ENCODE results near the gene FOXE3.

The FOXE3 gene

DNA sequence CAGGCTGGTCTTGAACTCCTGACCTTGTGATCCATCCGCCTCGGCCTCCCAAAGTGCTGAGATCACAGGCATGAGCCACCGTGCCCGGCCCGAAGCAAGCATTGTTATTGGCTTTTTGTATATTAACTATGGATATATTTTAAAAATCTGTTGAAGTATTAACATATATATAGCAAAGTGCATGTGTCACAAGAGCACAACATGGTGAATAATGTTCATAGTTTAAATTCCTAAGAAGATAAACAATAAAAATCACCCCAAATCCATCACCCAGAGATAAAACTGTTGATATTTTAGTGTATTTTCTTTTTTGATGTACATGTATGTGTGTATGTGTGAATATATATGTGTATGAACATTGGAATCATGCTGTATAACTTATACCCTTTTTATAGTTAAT is 9.1 kb upstream of the FOXE3 start:
- DNase-seq, result no peak

DNA sequence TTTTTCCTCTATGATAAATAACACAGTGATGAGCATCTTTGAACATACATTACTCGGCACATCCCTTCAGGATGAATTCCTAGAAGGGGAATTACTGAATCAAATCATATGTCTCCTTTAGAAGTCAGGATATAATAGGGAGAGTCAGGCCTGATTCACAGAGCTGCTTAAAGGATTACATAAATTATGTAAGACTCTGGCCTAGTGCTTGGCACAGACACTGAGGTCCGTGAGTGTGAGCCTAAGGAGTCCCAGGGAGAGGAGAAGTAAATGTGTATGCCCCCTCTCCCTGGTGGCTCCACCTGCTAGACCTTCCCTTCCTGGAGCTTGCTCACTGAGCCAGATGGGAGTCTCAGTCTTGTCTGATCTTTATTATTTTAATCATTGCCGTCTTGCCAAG is 8.6 kb upstream of the FOXE3 start:
- DNase-seq, result no peak

DNA sequence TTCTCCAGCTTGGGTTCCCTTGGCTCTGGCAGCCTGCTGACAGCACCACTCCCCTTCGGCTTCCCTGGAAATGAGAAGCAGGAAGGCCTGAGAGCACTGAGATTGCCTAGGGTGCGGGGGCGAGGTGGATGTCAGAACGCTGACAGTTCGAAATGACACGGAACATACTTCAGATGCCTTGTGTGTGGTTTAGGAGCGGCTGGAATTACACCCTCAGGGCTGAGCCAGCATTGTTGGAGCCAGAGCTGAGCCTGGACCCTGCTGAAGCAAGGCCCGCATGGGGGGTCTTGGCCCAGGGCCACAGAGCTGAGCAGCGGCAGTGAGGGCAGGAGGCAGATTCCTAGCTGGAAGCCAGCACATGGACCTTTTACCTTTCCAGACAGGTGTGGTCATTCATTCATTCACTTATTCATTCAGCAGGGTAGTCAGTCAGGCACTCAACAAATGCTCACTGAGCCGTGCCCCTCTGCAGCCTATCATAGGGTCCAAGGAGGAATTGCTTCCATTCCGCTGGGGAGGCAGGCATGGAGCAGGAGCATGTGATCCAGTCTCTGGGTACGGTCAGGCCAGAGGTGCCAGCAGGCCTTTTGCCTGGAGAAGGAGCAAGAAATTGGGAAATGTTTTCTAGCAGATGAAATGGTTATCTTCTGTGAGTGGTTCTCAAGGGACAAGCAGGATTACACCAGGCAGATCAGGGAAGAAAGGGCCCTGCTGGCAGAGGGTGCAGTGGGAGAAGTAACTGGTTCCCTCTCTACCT is 6.6 kb upstream of the FOXE3 start:
- peak; percentile 54 for DNase-seq

DNA sequence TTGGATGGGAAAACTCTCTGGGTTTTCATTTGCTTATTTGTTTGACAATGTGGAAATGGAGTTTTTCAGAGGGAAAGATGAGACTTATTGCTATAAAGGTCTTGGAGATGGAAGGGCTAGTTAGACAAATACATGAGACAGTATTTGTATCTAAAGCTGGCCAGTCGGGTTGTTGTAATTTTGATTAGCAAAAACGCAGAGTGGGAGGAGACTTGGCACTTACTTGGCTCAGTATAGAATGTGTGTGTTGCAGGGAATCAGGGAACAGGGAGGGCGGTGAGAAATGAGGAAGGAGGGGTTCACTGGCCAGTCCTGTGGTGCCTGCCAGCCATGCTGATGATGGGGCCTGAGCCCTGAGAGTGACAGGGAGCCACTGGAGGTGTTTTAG is 6.0 kb upstream of the FOXE3 start:
- DNase-seq, result no peak

DNA sequence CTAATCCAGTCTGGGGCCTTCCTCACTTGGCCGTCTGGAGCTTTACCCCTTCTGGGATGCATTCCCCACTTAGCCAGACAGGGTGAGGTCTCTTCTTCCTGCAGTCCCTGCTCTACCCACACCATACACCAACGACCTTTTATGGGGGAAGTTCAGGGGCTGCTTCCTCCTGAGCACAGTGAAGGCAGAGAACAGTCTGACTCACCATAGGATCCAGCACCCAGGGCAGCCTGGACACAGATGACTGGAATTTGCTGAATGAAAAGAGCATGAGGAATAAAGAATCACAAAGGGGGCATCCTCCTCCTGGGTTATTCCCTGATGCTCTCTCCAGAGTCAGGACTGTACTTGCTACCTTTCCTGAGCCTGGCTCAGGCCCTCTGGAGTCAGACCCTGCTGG is 4.6 kb upstream of the FOXE3 start:
- no peak for DNase-seq

DNA sequence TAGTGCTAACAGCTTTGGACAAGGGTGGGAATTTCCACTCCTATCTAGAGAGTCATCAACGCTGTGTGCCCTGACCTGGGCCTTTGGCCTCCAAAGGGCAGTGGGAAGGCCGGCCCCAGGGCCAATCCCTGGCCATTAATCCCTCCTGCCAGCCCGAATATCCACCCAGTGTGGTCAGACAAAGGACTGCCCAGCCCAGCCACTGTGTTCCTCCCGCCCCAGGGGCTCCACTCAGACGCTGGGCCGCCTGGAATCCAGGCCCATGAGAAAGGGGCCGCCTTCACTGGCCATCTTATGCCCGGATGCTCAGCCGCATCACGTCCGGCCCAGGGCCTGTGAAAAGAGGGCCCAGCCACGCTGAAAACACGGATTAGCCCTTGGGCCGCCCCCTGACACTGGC is 3.6 kb upstream of the FOXE3 start:
- DNase-seq, result no peak

DNA sequence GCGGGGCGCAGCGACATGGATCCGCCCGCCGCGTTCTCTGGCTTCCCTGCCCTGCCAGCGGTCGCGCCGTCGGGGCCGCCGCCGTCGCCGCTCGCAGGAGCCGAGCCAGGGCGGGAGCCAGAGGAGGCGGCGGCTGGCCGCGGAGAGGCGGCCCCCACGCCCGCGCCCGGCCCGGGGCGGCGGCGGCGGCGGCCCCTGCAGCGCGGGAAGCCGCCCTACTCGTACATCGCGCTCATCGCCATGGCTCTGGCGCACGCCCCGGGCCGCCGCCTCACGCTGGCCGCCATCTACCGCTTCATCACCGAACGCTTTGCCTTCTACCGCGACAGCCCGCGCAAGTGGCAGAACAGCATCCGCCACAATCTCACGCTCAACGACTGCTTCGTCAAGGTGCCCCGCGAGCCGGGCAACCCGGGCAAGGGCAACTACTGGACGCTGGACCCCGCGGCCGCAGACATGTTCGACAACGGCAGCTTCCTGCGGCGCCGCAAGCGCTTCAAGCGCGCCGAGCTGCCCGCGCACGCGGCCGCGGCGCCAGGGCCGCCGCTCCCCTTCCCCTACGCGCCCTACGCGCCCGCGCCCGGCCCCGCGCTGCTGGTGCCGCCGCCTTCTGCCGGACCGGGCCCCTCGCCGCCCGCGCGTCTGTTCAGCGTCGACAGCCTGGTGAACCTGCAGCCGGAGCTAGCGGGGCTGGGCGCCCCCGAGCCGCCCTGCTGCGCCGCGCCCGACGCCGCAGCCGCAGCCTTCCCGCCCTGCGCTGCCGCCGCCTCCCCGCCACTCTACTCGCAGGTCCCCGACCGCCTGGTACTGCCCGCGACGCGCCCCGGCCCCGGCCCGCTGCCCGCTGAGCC is 459 bp downstream of the FOXE3 start:
- no peak for DNase-seq

DNA sequence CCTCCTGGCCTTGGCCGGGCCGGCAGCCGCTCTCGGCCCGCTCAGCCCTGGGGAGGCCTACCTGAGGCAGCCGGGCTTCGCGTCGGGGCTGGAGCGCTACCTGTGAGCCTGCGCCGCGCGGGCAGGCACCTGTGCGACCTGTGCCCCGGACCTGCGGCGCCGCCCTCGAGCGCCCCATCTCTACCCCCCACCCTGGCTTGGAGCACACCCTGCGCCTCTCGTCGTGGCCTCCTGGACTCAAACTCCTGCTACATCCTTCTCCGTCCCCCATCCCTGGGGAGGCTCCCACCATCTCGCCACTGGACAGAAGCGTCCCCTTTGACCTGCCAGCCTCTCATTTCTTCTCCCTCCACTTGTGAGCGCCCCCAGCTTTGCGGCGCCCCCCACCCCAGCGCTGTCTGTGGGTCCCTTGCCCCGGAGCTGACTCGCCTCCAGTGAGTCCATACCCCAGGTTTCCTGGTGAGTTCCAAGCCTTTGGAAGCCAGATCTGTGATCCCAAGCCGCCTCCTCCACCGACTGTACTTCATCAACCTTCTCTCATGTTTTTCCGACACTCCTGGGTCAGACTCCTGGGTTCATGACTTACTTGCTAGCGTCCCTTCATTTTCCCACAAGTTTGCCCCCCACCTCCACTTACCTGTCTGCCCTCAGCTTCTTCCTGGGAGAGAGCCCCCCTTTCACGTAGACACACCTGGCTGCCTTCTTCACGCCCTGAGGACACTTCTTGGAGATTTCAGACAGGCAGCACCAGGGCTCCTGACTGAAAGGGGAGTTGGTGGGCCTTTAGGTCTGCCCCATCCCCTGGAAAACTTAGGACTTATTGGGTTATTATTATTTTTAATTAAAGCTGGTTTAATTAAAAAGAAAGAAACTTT is 1.3 kb downstream of the FOXE3 start:
- DNase-seq, result no peak

DNA sequence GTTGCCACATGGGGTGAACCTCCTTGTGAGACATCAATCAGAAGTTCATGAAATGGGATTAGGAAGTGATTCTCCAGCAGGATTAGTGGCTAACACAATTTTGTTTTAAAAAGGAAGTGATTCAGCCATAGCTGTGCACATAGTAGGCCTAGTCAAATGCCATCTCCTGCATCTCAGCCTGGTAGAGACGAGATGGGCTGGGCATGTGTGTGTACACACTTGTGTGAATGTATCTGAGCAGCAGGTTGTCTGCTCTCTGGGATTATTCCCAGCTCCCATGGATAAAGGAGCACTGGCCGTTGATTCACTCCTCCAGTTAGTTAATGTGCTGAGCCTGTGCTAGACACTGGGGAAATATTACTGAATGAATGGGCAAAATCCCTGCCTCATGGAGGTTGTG is 2.0 kb downstream of the FOXE3 start:
- no peak for DNase-seq

DNA sequence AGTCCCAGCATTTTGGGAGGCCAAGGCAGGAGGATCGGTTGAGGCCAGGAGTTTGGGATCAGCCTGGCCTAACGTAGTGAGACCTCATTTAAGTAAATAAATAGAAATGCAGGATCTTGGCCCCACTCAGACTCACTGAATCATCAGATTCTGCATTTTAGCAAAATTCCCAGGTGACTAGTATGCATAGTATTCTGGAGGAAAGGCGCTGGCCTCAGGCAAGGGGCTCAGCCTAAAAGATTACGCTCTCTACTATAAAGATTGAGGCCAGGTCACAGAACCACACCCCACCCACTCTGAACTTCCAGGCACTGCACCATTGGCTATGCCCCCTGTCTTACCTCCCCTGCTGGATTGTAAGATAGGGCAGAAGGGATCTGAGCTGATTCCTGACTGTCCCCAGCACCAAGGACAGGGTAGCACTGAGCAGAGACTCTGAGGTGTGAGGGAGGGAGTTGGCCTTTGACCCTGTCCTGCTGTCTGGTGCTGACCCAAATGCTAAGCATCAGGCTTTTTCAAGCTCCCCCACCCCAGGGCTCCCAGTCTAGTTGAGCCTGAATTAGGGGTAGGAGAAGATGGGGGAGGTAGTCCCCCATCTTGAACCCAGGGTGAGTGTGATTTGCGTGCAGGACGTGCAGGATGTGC is 2.7 kb downstream of the FOXE3 start:
- no peak for DNase-seq

DNA sequence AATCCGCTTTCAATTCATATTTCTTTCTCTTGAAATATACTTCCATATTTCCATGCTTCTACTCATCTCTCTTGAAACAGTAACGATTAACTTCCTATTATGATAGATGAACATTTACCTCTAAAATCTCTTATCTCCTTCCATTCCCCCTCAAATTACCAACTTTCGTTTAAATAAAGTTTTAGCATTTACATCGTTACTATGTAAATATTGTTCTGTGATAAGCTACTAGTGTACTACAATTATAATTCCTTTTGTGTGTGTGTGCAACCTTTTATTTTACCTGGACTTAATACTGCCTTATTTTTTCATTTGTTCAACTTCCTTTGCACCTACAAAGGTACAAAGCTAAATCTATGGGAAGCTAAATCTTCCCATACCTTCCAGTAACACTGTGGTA is 4.5 kb downstream of the FOXE3 start:
- DNase-seq, result no peak

DNA sequence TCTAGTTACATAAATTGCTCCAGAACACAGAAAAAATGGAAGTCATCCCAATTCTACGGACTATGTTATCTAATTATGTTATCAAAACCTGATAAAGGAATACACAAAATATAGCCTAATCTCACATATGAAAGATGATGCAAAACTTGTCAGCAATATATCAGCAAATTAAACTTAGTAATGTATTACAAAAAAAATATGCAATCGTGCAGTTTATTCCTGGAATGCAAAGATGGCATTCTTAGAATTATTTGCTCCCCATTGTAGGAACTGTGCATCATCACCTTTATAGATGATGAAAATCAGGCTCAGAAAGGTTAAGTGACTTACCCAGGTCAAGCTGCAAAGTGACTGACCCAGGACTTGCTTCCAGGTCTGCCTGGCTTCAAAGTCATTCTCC is 7.8 kb downstream of the FOXE3 start:
- no peak for DNase-seq

DNA sequence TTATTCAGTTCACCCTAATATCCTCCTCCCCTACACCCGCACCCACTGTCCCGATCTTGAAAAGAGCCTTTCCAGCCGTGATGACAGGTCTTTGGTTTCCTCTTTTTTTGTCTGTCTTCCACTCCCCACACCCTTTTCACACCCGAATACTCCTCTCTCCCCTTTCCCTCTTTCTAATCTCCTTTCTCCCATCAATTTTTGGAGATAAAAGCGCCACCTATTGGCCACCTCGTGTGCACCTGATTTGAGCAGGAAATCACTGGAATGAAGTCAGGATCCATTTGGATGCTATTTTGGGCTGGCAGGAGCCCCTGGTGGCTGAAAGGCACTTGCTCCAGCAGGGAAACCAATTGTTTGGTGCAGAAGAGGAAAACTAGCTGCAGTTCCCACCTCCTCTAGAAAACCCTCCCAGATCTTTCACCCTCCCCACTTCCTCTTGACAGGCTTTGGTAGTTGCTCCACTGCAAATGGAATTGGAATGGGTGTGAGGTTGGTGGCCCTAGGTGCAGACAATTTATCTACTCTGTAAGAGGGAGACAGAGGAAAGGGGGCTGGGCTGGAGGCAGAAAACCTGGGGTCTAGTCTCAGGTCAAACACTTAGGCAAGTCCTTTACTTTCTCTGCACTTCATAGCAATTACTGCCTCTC is 8.4 kb downstream of the FOXE3 start:
- no peak for DNase-seq

DNA sequence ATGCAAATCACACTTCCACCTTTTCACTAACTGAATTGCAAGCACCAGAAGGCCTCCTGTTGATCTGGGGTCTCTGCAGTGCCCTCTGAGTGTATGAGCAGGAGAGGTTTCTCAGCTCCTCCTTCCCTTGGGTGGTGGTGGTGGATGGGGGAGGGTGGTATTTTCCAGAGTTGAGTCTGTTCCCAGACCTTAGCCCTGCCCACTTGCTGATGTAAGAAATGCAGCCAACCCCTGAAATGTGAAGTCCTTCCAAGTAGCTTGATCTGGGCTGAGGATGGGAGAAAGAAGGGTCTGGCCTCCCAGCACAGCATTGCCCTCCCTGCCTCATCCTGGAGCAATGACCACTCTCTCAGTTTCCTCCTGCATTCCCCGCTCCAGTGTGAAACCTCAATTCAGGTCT is 15.4 kb downstream of the FOXE3 start:
- no peak for DNase-seq

DNA sequence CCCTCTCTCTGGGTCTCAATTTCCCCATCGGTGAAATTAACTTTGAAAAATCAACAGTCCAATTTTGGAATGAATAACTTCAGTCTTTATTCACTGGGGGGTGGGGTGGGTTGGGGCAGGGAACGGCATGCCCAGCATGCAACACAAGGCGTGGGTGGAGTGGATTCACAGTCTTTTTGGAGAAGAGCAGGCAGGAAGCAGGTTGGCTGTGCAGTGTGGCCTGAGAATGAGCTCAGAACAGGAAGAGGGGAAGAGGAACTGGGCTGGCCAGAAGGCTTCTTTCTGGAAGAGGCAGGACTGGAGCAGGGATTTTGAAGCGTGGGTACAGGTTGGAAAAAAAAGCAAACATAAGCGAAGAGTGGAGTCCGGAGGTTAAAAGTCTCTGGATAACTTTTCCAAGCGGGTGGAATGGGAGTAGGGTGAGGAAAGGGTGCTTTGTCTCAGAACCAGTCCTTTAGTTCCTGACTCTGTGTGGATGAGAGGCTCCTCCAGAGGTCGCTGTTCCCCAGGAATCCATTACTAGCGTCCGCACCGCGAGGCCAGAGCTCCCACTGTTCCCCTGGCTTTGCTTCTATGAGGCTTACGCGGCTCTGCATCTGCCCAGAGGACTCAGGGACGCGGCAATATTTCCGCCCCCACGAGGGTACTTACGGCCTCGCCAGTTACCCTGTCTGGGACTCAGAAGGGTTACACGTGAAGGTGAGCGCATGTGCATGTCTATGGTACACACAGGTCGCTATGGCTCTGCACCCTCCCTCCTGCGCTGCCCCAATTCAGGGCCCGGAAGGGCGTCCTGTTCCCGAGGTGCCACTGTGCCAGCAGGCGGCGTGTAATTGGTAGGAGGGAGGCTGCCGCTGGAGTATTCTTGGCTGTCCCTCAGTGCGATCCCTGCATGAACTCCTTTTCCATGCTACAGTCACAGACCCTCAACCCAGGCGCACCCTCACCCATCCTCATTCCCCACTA is 16.3 kb downstream of the FOXE3 start:
- DNase-seq, result peak; percentile 85

DNA sequence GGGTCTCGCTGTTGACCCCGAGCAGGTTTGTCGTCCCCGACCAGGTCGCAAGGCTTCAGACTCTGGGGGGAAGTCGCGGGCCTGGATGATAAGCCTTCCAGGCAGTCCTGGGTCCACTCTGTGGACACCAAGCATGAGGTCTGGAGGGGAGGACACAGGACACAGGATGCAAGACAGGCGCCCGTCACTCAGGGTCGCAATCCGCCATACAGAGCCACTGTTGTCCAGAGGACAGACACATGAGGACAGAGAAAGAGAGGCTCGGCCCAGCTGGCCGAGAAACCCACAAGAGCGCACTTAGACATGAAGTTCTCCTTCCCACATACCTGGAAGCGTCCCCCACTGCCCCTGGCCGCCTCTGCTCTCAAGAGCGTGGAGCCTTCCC is 16.9 kb downstream of the FOXE3 start:
- DNase-seq, result no peak

DNA sequence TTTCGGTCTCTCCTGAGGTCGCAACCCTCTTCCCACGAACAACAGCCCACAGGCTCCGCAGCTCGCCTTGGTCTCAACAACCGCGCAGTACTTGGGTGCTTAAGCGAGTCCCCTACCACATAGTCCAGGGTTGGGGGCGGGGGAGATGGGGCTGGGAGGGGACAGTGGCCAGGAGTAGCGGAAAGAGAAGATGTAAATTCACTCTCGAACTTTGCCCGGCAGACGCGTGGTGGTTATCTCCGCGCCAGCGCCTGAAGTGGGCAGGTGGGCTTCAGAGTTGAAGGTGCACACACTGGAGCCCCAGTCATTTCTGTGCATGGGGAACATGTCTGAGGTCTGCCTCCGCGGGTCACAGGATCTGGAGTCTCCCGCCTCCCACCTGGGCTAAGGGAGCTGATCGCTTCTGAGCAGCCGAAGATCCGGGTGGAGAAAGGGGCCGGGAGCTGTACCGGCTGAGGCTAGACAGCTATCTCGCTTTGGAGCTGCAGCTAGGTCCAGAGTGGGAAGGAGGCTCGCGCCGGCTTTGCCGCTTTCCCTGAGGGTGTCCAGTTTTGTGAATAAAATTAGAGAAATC is 17.5 kb downstream of the FOXE3 start:
- DNase-seq, result no peak

DNA sequence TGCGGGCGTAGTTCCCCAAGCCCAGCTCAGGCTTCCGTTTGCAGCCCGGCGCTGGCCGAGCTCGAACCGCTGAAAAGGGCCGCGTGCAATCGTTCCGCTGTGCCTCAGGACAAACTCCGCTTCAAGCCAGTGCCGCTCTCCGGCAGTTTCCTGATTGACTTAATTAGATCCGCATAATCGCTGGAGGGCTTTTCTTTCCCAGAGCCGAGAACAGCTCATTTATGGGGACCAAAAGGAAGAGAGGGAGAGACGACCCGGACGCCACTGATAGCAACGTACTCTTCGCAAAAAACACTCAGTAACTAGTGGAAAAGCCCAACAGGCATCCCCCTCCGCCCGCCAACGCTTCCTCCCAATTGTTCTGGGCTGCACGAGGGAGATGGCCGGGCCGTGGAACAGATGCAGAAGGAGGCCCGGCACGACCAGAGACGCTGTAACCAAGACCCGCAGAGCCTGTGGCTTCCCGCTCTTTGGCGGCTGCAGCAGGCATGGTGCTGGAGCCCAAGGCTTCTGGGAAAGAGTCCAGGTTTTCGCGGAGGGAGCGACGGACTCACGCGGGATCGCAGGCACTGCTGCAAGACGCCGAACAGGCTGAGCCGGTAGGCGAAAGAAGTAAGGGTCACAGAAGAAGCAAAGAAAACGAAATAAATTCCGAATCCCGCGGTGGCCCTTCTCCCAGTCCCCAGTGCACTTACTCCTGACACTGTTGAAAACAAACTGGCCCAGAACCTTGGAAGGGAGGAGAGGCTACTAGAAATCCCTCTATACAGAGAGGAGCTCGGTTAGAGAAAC is 18.2 kb downstream of the FOXE3 start:
- peak; percentile 65 for DNase-seq

DNA sequence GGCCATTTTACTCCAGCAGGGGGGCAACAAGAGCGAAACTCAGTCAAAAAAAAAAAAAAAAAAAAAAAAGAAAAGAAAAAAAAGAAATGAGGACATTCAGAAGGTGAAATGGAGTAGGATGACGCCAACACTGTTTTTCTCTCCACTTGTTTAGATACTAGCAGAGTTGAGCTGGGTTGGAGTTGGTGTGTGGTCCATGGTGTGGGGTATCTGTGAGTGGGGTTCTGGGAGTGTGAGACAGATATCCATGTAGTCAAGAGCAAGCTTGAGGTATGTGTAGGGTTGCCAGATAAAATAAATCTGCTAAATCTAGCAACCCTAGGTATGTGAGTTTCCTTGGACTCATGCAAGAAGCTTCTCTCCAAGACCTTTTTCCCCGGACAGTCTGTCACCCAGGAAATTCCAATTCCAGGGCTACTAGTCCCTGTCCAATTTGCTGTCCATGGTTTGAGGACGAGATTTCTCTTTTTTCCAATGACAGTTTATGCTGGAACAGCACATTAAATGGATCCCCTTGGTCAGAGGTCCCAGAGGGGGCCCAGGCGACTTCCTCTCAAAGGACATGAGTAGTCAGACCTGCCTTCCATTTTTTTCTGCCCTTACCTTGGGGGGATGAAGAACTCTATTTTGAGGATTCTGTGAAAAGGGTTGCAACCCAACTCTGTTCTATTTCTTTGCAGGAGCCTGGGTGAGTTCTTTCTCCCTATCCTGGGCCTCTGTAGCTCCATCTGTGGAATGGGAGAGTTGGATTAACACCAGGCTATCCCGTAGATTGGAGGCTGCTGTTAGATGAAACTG is 19.6 kb downstream of the FOXE3 start:
- no peak for DNase-seq
